SK-N-MC (cell line): Measurements from ENCODE around the gene SEC31B.

ENCODE experiments used
- EZH2 ChIP-seq: fragments of 200-600 bp; sonication (generic); IDR thresholded peaks from one replicate; pipeline ENCODE4 v1.6.1; 2017; ENCODE audit warnings: antibody characterized with exemption
- FOXP2 ChIP-seq: optimal IDR thresholded peaks from 2 replicates; pipeline ENCODE3; 2011; ENCODE audit warnings: mild to moderate bottlenecking, moderate library complexity; ENCODE audit not compliant: insufficient read depth; ENCODE audit errors: extremely low read length, control extremely low read depth
- POLR2AphosphoS5 ChIP-seq: IDR thresholded peaks from 2 replicates; pipeline ENCODE4 v1.6.1; 2012; ENCODE audit warnings: mild to moderate bottlenecking, low read depth, low read length, borderline replicate concordance

- TF ChIP-seq POLR2AphosphoS5 (no peak), EZH2 (no peak), FOXP2 (no peak)
Measured at GRCh38 chr10:100462709-100463108, 57.0 kb downstream of the SEC31B start, which contains the start of gene WNT8B.
